Measurements from ENCODE around the gene CCDC40. TPM values are rescaled to one million over a fixed set of nuclear protein-coding genes. Genes with fewer than 3 reads are reported as not detected.

Gene CCDC40
- total RNA-seq, 1 experiment from 2014 or later = 9.9 TPM

DNA sequence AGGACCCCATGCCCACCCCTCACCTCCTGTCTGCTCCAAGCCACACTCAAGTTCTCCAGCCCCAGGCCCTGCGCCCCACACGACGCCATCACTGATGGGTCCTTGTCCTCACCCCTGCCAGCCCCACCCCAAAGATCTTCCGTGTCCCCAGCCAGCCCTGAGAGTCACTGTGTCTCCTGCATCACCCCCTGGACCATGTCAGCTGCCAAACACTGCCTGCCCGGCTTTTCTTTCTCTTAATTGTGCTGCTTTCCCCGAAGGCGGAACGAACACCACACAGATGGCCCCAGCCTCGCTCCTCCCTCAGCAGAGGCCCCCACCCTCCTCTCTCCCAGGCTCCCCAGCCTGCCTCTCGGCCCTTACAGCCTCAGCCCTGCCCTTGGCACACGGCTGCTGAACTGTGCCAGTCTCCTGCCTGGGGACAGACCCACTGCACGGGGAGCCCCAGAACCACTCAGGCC is 60.1 kb downstream of the CCDC40 start:
- no peak for DNase-seq
- Mint-ChIP-seq H3K27me3 (ENCODE audit: unreplicated experiment) (peaks cover 23% of the 10 kb centered on the region), H3K9me3 (ENCODE audit: low read depth, unreplicated experiment) (no peaks in the 10 kb centered on the region), H3K4me1 (ENCODE audit: low read depth, unreplicated experiment) (no peaks in the 10 kb centered on the region), H3K4me3 (ENCODE audit: low read depth, unreplicated experiment) (no peak overlapping the region), H3K27ac (ENCODE audit: unreplicated experiment) (no peak overlapping the region), H3K36me3 (ENCODE audit: insufficient read depth, unreplicated experiment) (peaks cover 7% of the 10 kb centered on the region)
- BruUV-seq (replicated peaks) = no TSS peak
- TF ChIP-seq, protein P1, sequence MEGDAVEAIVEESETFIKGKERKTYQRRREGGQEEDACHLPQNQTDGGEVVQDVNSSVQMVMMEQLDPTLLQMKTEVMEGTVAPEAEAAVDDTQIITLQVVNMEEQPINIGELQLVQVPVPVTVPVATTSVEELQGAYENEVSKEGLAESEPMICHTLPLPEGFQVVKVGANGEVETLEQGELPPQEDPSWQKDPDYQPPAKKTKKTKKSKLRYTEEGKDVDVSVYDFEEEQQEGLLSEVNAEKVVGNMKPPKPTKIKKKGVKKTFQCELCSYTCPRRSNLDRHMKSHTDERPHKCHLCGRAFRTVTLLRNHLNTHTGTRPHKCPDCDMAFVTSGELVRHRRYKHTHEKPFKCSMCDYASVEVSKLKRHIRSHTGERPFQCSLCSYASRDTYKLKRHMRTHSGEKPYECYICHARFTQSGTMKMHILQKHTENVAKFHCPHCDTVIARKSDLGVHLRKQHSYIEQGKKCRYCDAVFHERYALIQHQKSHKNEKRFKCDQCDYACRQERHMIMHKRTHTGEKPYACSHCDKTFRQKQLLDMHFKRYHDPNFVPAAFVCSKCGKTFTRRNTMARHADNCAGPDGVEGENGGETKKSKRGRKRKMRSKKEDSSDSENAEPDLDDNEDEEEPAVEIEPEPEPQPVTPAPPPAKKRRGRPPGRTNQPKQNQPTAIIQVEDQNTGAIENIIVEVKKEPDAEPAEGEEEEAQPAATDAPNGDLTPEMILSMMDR (IDR thresholded peaks at IDR 0.05; ENCODE audit: unreplicated experiment) = no peak
- intact Hi-C loops (cut with micrococcal nuclease; ENCODE audit: unreplicated experiment) = no loop called here
- CTCF ChIA-PET = no interaction called here

DNA sequence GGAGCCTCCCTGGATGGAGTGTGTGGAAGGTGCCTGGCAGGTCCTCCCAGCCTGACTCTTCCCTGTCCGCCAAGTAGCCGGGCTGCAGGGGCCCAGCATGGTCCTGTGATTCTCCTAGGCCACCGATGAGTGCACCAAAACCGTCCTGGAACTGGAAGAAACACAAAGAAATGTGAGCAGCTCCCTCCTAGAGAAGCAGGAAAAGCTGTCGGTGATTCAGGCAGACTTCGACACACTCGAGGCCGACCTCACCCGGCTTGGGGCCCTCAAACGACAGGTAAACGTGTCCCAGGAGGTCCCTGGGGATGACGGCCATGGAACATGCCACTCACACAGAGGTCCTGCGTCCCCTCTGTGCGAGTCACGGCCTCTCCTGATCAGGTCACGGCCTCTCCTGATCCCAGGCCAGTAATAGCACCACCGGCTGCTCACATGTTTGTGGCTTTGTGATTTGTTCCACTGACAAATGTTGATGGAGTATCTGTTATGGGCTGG is 60.7 kb downstream of the CCDC40 start:
- TF ChIP-seq, protein P1 (IDR thresholded peaks at IDR 0.05; ENCODE audit: unreplicated experiment) = no peak
- Mint-ChIP-seq H3K4me1 (ENCODE audit: low read depth, unreplicated experiment) (peaks cover 3% of the 10 kb centered on the region), H3K27me3 (ENCODE audit: unreplicated experiment) (peaks cover 23% of the 10 kb centered on the region), H3K36me3 (ENCODE audit: insufficient read depth, unreplicated experiment) (peaks cover 13% of the 10 kb centered on the region), H3K27ac (ENCODE audit: unreplicated experiment) (no peak overlapping the region), H3K9me3 (ENCODE audit: low read depth, unreplicated experiment) (no peaks in the 10 kb centered on the region), H3K4me3 (ENCODE audit: low read depth, unreplicated experiment) (no peak overlapping the region)
- no TSS peak for BruUV-seq (replicated peaks)
- no peak for DNase-seq
- CTCF ChIA-PET = no interaction called here
- intact Hi-C loops (cut with micrococcal nuclease; ENCODE audit: unreplicated experiment) = no loop called here

GRCh38 chr17:80097844-80098691 is 61.6 kb downstream of the CCDC40 start:
- Mint-ChIP-seq H3K27me3 (ENCODE audit: unreplicated experiment) (peaks cover 23% of the 10 kb centered on the region), H3K4me3 (ENCODE audit: low read depth, unreplicated experiment) (no peak overlapping the region), H3K9me3 (ENCODE audit: low read depth, unreplicated experiment) (no peaks in the 10 kb centered on the region), H3K27ac (ENCODE audit: unreplicated experiment) (no peak overlapping the region), H3K36me3 (ENCODE audit: insufficient read depth, unreplicated experiment) (peaks cover 17% of the 10 kb centered on the region), H3K4me1 (ENCODE audit: low read depth, unreplicated experiment) (peaks cover 12% of the 10 kb centered on the region)
- no TSS peak for BruUV-seq (replicated peaks)
- CTCF ChIA-PET = no interaction called here
- TF ChIP-seq, protein P1 (IDR thresholded peaks at IDR 0.05; ENCODE audit: unreplicated experiment) = no peak
- DNase-seq = no peak
- intact Hi-C loops (cut with micrococcal nuclease; ENCODE audit: unreplicated experiment) = no loop called here

- DNase-seq = no peak
- no TSS peak for BruUV-seq (replicated peaks)
- CTCF ChIA-PET = interaction anchor here (0.6 kb wide), 1 partner anchor 100 kb away, joined by 4 read pairs; no protein-coding TSS in a partner anchor
Observed at GRCh38 chr17:80099291-80100034, 63.0 kb downstream of the CCDC40 start.

More at GRCh38 chr17:80099291-80100034, 63.0 kb downstream of the CCDC40 start:
- Mint-ChIP-seq H3K27ac (ENCODE audit: unreplicated experiment) (no peak overlapping the region), H3K27me3 (ENCODE audit: unreplicated experiment) (peaks cover 23% of the 10 kb centered on the region), H3K36me3 (ENCODE audit: insufficient read depth, unreplicated experiment) (peaks cover 17% of the 10 kb centered on the region), H3K4me1 (ENCODE audit: low read depth, unreplicated experiment) (peaks cover 13% of the 10 kb centered on the region), H3K4me3 (ENCODE audit: low read depth, unreplicated experiment) (no peak overlapping the region), H3K9me3 (ENCODE audit: low read depth, unreplicated experiment) (no peaks in the 10 kb centered on the region)
- intact Hi-C loops (cut with micrococcal nuclease; ENCODE audit: unreplicated experiment) = no loop called here
- TF ChIP-seq, protein P1 (IDR thresholded peaks at IDR 0.05; ENCODE audit: unreplicated experiment) = no peak

Measured in Calu3 (cell line).